ENCODE data around the gene LHX4.
A peak's percentile ranks its signal among the peaks of the same experiment; 100 is the strongest.

The LHX4 gene

GRCh38 chr1:180243517-180244221, 13.6 kb downstream of the LHX4 start:
- DNase-seq (ENCODE audit: low read depth in 2 of 2), result no peak

- no peak for DNase-seq (ENCODE audit: low read depth in 2 of 2)
Measured at GRCh38 chr1:180244840-180245239, 14.8 kb downstream of the LHX4 start.

- no peak for DNase-seq (ENCODE audit: low read depth in 2 of 2)
Measured at GRCh38 chr1:180246579-180246978, 16.5 kb downstream of the LHX4 start.

- no peak for DNase-seq (ENCODE audit: low read depth in 2 of 2)
Measured at GRCh38 chr1:180247061-180247460, 17.0 kb downstream of the LHX4 start.

- DNase-seq (ENCODE audit: low read depth in 2 of 2), result no peak
Measured at GRCh38 chr1:180247580-180247979, 17.5 kb downstream of the LHX4 start.

GRCh38 chr1:180248176-180248575, 18.1 kb downstream of the LHX4 start:
- no peak for DNase-seq (ENCODE audit: low read depth in 2 of 2)

- no peak for DNase-seq (ENCODE audit: low read depth in 2 of 2)
Measured at GRCh38 chr1:180248731-180249681, 18.9 kb downstream of the LHX4 start.

- DNase-seq (ENCODE audit: low read depth in 2 of 2), result no peak
Measured at GRCh38 chr1:180249725-180250498, 19.8 kb downstream of the LHX4 start.

GRCh38 chr1:180250499-180250770, 20.4 kb downstream of the LHX4 start:
- DNase-seq (ENCODE audit: low read depth in 2 of 2), result no peak

GRCh38 chr1:180250883-180251509, 20.9 kb downstream of the LHX4 start:
- no peak for DNase-seq (ENCODE audit: low read depth in 2 of 2)

GRCh38 chr1:180251526-180252305, 21.7 kb downstream of the LHX4 start:
- no peak for DNase-seq (ENCODE audit: low read depth in 2 of 2)

- DNase-seq (ENCODE audit: low read depth in 2 of 2), result peak; percentile 17 to 38
Measured at GRCh38 chr1:180252638-180253536, 22.8 kb downstream of the LHX4 start.

- no peak for DNase-seq (ENCODE audit: low read depth in 2 of 2)
Measured at GRCh38 chr1:180253585-180254495, 23.8 kb downstream of the LHX4 start.

GRCh38 chr1:180254496-180254819, 24.4 kb downstream of the LHX4 start:
- no peak for DNase-seq (ENCODE audit: low read depth in 2 of 2)

- DNase-seq (ENCODE audit: low read depth in 2 of 2), result no peak
Measured at GRCh38 chr1:180254854-180255253, 24.8 kb downstream of the LHX4 start.

GRCh38 chr1:180255536-180256340, 25.7 kb downstream of the LHX4 start:
- DNase-seq (ENCODE audit: low read depth in 2 of 2), result no peak

- no peak for DNase-seq (ENCODE audit: low read depth in 2 of 2)
Measured at GRCh38 chr1:180256341-180257027, 26.4 kb downstream of the LHX4 start.

- no peak for DNase-seq (ENCODE audit: low read depth in 2 of 2)
Measured at GRCh38 chr1:180257028-180257386, 26.9 kb downstream of the LHX4 start.
